Fibroblast of the aortic adventitia (primary cell): ENCODE measurements around the gene C2orf66. TPM values are rescaled to one million over a fixed set of nuclear protein-coding genes. Genes with fewer than 3 reads are reported as not detected.

Experiments
- DNase-seq: peaks from one replicate; pipeline ENCODE4 v3.0.0-alpha.2; 2010; ENCODE audit warnings: low read depth
- H3K4me3 ChIP-seq: 2 replicates; pipeline ENCODE4 v1.5.1; 2011; ENCODE audit warnings: low read depth, mild to moderate bottlenecking, control low read depth, low read length, moderate library complexity
- total RNA-seq: library from RNA; depleted of rRNA; stranded (reverse); fragments of >200 nt; gene quantifications from 2 replicates; pipeline ENCODE4 v1.2.3, GENCODE V29; 2012; ENCODE audit warnings: low replicate concordance
- TF ChIP-seq, protein P1 (sequence below): IDR thresholded peaks from 2 replicates; pipeline ENCODE4 v1.5.1; 2011; ENCODE audit warnings: mild to moderate bottlenecking, low read length, control low read depth, inconsistent platforms; ENCODE audit not compliant: insufficient read depth

The C2orf66 gene
- total RNA-seq = 0.27 TPM in 1 of 2 replicates, not detected in the other

DNA sequence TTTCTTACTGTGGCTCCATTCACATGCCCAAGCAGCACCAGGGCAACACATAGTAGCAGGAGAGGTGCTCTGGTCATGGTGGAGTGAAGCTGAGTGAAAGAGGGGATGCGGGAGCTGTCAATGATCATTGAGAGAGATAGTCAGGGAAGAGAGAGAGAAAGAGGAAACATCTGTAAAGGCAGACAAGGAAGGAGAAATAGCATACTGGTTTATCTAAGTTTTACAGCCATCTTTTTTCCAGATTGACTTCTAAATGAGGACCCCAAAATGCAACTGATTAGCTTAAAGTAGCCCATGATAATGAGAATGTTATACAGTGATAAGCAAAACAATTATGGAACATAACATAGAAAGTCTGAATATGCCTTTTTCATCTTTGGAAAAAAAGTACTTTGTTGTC, at the start of gene C2orf66:
C2orf66 (minus strand) TSS at position 96 of the 400 bp plus-strand sequence; CDS start at position 77, 19 bp downstream.
- no peak within 1 kb of the TSS for H3K4me3 ChIP-seq
- TF ChIP-seq, protein P1, sequence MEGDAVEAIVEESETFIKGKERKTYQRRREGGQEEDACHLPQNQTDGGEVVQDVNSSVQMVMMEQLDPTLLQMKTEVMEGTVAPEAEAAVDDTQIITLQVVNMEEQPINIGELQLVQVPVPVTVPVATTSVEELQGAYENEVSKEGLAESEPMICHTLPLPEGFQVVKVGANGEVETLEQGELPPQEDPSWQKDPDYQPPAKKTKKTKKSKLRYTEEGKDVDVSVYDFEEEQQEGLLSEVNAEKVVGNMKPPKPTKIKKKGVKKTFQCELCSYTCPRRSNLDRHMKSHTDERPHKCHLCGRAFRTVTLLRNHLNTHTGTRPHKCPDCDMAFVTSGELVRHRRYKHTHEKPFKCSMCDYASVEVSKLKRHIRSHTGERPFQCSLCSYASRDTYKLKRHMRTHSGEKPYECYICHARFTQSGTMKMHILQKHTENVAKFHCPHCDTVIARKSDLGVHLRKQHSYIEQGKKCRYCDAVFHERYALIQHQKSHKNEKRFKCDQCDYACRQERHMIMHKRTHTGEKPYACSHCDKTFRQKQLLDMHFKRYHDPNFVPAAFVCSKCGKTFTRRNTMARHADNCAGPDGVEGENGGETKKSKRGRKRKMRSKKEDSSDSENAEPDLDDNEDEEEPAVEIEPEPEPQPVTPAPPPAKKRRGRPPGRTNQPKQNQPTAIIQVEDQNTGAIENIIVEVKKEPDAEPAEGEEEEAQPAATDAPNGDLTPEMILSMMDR = no peak
- no peak for DNase-seq

DNA sequence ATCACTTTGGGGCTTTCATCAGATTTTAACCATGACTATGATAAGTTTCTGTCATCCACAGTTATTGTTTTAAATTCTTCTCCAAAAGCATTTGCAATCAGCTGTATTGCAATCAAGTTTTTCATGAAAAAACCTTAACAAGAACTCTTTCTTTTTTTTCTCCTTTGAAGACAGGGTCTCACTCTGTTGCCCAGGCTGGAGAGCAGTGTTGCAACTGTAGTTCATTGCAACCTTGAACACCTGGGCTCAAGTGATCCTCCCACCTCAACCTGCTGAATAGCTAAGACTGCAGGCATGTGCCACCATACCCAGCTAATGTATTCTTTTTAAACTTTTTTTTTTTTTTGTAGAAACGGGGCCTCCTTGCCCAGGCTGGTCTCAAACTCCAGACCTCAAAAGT, 45.5 kb upstream of the C2orf66 start:
- TF ChIP-seq, protein P1 = no peak

DNA sequence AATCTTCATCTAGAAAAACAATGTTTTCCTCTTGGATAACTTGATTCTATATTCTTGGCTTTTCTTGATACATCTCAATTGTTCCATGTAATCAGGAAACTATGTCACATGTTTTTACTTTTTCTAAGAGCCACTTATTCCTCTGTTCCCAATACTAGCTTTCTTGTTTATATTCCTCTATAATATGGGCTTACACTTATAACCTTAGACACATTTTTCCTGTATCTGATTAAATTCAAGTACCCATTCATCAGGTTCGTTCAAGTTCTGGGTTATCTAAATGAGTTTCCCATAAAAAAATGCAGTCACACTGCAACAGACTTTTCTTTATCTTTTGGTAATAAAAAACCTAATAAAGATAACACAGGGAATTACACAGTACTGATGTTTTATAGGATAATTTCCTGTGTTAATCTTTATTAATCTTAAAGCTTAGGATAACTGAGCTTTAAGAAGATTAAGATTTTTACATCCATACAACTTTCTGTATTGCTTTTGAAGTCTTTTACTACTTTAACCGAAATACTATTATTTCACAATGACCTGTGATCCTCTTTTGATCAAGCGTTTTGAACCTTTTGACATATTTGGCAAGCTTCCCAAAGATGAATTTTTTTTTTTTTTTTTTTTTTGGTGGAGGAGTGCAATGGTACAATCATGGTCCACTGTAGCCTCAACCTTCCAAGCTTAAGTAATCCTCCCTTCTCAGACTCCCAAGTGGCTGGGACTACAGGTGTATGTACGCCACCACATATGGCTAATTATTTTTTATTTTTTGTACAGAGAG, 44.3 kb upstream of the C2orf66 start:
- TF ChIP-seq, protein P1 = no peak
- H3K4me3 ChIP-seq = no peak overlapping the region
- peak; percentile 4 for DNase-seq

More for the DNA sequence above, 45.5 kb upstream of the C2orf66 start:
- no peak overlapping the region for H3K4me3 ChIP-seq
- no peak for DNase-seq

DNA sequence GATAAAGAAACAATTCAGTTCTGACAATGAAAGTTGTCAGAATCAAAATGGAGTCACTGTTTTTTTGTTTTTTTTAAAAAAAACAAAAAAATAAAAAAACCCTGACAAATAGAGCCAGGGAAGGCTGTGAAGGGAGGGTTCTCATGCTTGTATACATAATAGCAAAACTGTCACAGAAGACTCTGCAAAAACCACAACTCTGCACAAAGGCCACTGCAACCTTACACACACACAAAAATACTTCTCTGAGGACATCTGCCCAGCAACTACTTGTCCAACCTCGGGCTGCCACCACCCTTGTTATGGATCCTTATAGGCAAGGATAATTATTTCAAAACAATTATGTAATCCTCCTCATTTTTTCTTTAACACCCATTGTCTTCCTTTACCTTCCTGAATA, 41.9 kb upstream of the C2orf66 start:
- H3K4me3 ChIP-seq = no peak overlapping the region
- no peak for DNase-seq
- TF ChIP-seq, protein P1 = no peak

DNA sequence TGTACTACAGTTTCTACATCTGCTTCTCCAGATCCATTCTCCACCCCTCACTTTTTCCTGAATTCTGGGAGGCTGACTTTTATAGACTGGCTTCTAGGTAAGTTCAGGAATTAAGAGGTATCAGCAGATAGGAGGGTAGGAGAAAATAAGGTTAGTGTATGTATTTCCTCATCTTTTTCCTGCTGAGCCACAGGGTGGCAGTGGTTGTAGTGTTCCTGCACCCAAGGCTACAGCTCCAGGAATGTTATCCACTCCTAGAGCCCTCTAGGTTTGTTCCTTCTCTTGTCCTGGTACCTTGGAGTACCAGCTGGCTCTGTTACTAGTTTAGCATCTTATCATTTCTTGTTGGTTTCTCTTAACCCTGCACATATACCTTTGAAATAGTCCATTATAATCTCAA, 40.7 kb upstream of the C2orf66 start:
- H3K4me3 ChIP-seq = no peak overlapping the region
- peak; percentile 57 for DNase-seq
- TF ChIP-seq, protein P1 = peak; percentile 50

DNA sequence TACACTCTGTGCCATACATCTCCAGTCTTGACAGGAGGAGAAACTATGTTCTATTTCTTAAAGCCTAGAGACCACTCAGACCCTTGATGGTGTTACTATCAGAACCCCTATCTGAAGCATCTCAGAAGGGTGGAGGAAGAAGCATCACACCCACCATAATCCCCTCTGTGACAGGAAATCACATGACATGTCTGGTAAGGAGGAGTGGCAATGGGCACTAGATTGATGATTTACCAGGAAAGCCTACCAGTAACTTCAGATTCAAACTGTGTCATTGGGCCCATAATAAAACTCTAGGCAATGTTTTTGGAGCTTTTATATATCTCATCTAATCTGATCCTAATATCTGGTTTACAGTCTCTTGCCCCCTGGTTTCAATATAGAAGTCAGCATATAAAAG, 37.1 kb upstream of the C2orf66 start:
- H3K4me3 ChIP-seq = no peak overlapping the region
- TF ChIP-seq, protein P1 = no peak
- no peak for DNase-seq
